ENCODE measurements around the gene MUC5AC. TPM values are rescaled to one million over a fixed set of nuclear protein-coding genes. Genes with fewer than 3 reads are reported as not detected.
"Not testable (repeated sequence)": the region's sequence is repeated elsewhere in the genome, so short reads cannot be mapped to it uniquely, and the experiment has no call there.

Gene MUC5AC
- total and polyA plus RNA-seq, 4 donors, result not detected

DNA sequence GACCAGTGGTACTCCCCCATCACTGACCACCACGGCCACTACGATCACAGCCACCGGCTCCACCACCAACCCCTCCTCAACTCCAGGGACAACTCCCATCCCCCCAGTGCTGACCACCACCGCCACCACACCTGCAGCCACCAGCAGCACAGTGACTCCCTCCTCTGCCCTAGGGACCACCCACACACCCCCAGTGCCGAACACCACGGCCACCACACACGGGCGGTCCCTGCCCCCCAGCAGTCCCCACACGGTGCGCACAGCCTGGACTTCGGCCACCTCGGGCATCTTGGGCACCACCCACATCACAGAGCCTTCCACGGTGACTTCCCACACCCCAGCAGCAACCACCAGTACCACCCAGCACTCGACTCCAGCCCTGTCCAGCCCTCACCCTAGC, 89.3 kb downstream of the MUC5AC start:
- H3K4me1 ChIP-seq (ENCODE audit: control insufficient read depth in 4 of 4, insufficient read depth in 4 of 4, low read length in 3 of 4); H3K4me3 ChIP-seq (ENCODE audit: low read depth in 1 of 3, low read length in 3 of 3); H3K36me3 ChIP-seq (ENCODE audit: control insufficient read depth in 4 of 4, insufficient read depth in 3 of 4, low read depth in 1 of 4, low read length in 3 of 4); H3K9ac ChIP-seq (ENCODE audit: low read depth in 1 of 2, low read length in 2 of 2); H3K27ac ChIP-seq (ENCODE audit: low read depth in 1 of 2, low read length in 2 of 2); DNase-seq (ENCODE audit: low spot score); H3K9me3 ChIP-seq (ENCODE audit: control insufficient read depth in 4 of 4, low read length in 3 of 4); H3K27me3 ChIP-seq (ENCODE audit: control insufficient read depth in 4 of 4, insufficient read depth in 4 of 4, low read length in 3 of 4): not testable (repeated sequence)
- WGBS, result 91% methylated on average over 14 of the region's 14 CpGs

GRCh38 chr11:1248951-1249350, 91.2 kb downstream of the MUC5AC start:
- DNase-seq (ENCODE audit: low spot score); H3K9me3 ChIP-seq (ENCODE audit: control insufficient read depth in 4 of 4, low read length in 3 of 4); H3K27ac ChIP-seq (ENCODE audit: low read depth in 1 of 2, low read length in 2 of 2); H3K4me1 ChIP-seq (ENCODE audit: control insufficient read depth in 4 of 4, insufficient read depth in 4 of 4, low read length in 3 of 4); H3K4me3 ChIP-seq (ENCODE audit: low read depth in 1 of 3, low read length in 3 of 3); H3K36me3 ChIP-seq (ENCODE audit: control insufficient read depth in 4 of 4, insufficient read depth in 3 of 4, low read depth in 1 of 4, low read length in 3 of 4); H3K9ac ChIP-seq (ENCODE audit: low read depth in 1 of 2, low read length in 2 of 2); H3K27me3 ChIP-seq (ENCODE audit: control insufficient read depth in 4 of 4, insufficient read depth in 4 of 4, low read length in 3 of 4): not testable (repeated sequence)
- WGBS, result 96% methylated on average over 10 of the region's 18 CpGs

GRCh38 chr11:1250411-1250810, 92.7 kb downstream of the MUC5AC start:
- H3K9ac ChIP-seq (ENCODE audit: low read depth in 1 of 2, low read length in 2 of 2); H3K4me1 ChIP-seq (ENCODE audit: control insufficient read depth in 4 of 4, insufficient read depth in 4 of 4, low read length in 3 of 4): not testable (repeated sequence)
- WGBS, result 82% methylated on average over 4 of the region's 12 CpGs

More at GRCh38 chr11:1250411-1250810, 92.7 kb downstream of the MUC5AC start:
- not testable (repeated sequence) for H3K9me3 ChIP-seq (ENCODE audit: control insufficient read depth in 4 of 4, low read length in 3 of 4); H3K27ac ChIP-seq (ENCODE audit: low read depth in 1 of 2, low read length in 2 of 2); H3K27me3 ChIP-seq (ENCODE audit: control insufficient read depth in 4 of 4, insufficient read depth in 4 of 4, low read length in 3 of 4); H3K36me3 ChIP-seq (ENCODE audit: control insufficient read depth in 4 of 4, insufficient read depth in 3 of 4, low read depth in 1 of 4, low read length in 3 of 4); DNase-seq (ENCODE audit: low spot score); H3K4me3 ChIP-seq (ENCODE audit: low read depth in 1 of 3, low read length in 3 of 3)

Other genes starting within 250 kb of the MUC5AC start
- 10 to 100 TPM; 39.5 to 67.1 TPM for gene CHID1, start 247.1 kb upstream of the MUC5AC start, total RNA-seq
- 10 to 100 TPM; 51.1 to 68.8 TPM for gene CHID1, start 247.1 kb upstream of the MUC5AC start, polyA plus RNA-seq
- gene AP2A2, start 232.1 kb upstream of the MUC5AC start, total RNA-seq, result 10 to 100 TPM; 20.5 to 39.7 TPM
- gene AP2A2, start 232.1 kb upstream of the MUC5AC start, polyA plus RNA-seq, result 10 to 100 TPM; 22.0 to 25.5 TPM
- under 1 TPM; 0.05 to 0.25 TPM for gene MUC6, start 121.2 kb upstream of the MUC5AC start, total RNA-seq
- under 1 TPM; 0.12 to 0.54 TPM for gene MUC6, start 121.2 kb upstream of the MUC5AC start, polyA plus RNA-seq
- not detected for gene MUC2, start 83.1 kb upstream of the MUC5AC start, total RNA-seq
- gene MUC2, start 83.1 kb upstream of the MUC5AC start, polyA plus RNA-seq, result under 1 TPM in 1 of 2 donors, not detected in 1; under 0.01 TPM
- gene MUC5B, start 65.1 kb downstream of the MUC5AC start, total RNA-seq, result under 1 TPM in 1 of 2 donors, not detected in 1; 0.50 TPM
- gene MUC5B, start 65.1 kb downstream of the MUC5AC start, polyA plus RNA-seq, result under 1 TPM; 0.17 to 0.95 TPM
- 10 to 100 TPM; 27.5 to 73.5 TPM for gene TOLLIP, start 151.7 kb downstream of the MUC5AC start, total RNA-seq
- 100 to 1,000 TPM in 1 of 2 donors, 10 to 100 TPM in 1; 72.4 to 102 TPM for gene TOLLIP, start 151.7 kb downstream of the MUC5AC start, polyA plus RNA-seq
- under 1 TPM; 0.05 to 0.17 TPM for gene BRSK2, start 232.0 kb downstream of the MUC5AC start, total RNA-seq
- gene BRSK2, start 232.0 kb downstream of the MUC5AC start, polyA plus RNA-seq, result not detected